OCI-LY1 (cell line): ENCODE results near the gene ZNF101.

Source experiments
- H2AFZ ChIP-seq: fragments of 200-600 bp; sonication (generic), shearing (Covaris generic); 2 replicates; pipeline ENCODE4 v1.6.0; 2014; ENCODE audit warnings: antibody characterized with exemption, mild to moderate bottlenecking, low read length
- H3F3A ChIP-seq: fragments of 200-600 bp; sonication (generic), shearing (Covaris generic); 2 replicates; pipeline ENCODE4 v1.6.0; 2014; ENCODE audit warnings: mild to moderate bottlenecking, antibody characterized with exemption, low read length, moderate library complexity; ENCODE audit not compliant: insufficient read depth
- H3K27ac ChIP-seq: fragments of 200-600 bp; sonication (generic); 2 replicates; pipeline ENCODE4 v1.5.1; 2014; ENCODE audit warnings: low read length, mixed run types, mild to moderate bottlenecking, low read depth; ENCODE audit not compliant: poor library complexity, severe bottlenecking
- H3K27me3 ChIP-seq: fragments of 200-600 bp; sonication (generic); 2 replicates; pipeline ENCODE4 v1.6.0; 2014; ENCODE audit warnings: antibody characterized with exemption, mild to moderate bottlenecking, low read length, moderate library complexity; ENCODE audit not compliant: insufficient read depth
- H3K36me3 ChIP-seq: fragments of 200-600 bp; sonication (generic); 2 replicates; pipeline ENCODE4 v1.6.1; 2014; ENCODE audit warnings: mild to moderate bottlenecking, antibody characterized with exemption, low read length, moderate library complexity, mixed read lengths; ENCODE audit not compliant: insufficient read depth
- H3K4me1 ChIP-seq: fragments of 200-600 bp; sonication (generic); 2 replicates; pipeline ENCODE4 v1.5.1; 2014; ENCODE audit warnings: mild to moderate bottlenecking, low read length, moderate library complexity; ENCODE audit not compliant: insufficient read depth, severe bottlenecking
- H3K4me2 ChIP-seq: fragments of 200-600 bp; sonication (generic), shearing (Covaris generic); 2 replicates; pipeline ENCODE4 v1.6.1; 2014; ENCODE audit warnings: low read length
- H3K4me3 ChIP-seq: fragments of 200-600 bp; sonication (generic); 2 replicates; pipeline ENCODE4 v1.5.1; 2014; ENCODE audit warnings: low read length, low read depth, mild to moderate bottlenecking, mixed read lengths; ENCODE audit not compliant: poor library complexity, severe bottlenecking
- H3K79me2 ChIP-seq: fragments of 200-600 bp; shearing (Covaris generic); 2 replicates; pipeline ENCODE4 v1.6.1; 2016; ENCODE audit warnings: mixed run types, low read length, mixed read lengths; ENCODE audit not compliant: insufficient read depth
- H3K9ac ChIP-seq: fragments of 200-600 bp; sonication (generic), shearing (Covaris generic); 2 replicates; pipeline ENCODE4 v1.6.1; 2014; ENCODE audit warnings: mild to moderate bottlenecking, low read length, mixed read lengths
- H3K9me2 ChIP-seq: fragments of 200-600 bp; sonication (generic), shearing (Covaris generic); 2 replicates; pipeline ENCODE4 v1.6.1; 2014; ENCODE audit warnings: low read depth, mild to moderate bottlenecking, low read length, mixed read lengths
- H3K9me3 ChIP-seq: fragments of 200-600 bp; shearing (Covaris generic); 2 replicates; pipeline ENCODE4 v1.6.1; 2014; ENCODE audit warnings: low read length, mixed read lengths
- H4K20me1 ChIP-seq: fragments of 200-600 bp; sonication (generic), shearing (Covaris generic); 2 replicates; pipeline ENCODE4 v1.6.0; 2016; ENCODE audit warnings: mild to moderate bottlenecking, low read length; ENCODE audit not compliant: insufficient read depth
- EZH2 ChIP-seq: fragments of 200-600 bp; sonication (generic), shearing (Covaris generic); IDR thresholded peaks from 2 replicates; pipeline ENCODE4 v1.8.0; 2017; ENCODE audit warnings: borderline replicate concordance, mixed run types, mild to moderate bottlenecking, antibody characterized with exemption, low read length, moderate library complexity, mixed read lengths
- TF ChIP-seq, protein P1 (sequence below): fragments of 200-600 bp; sonication (generic), shearing (Covaris generic); IDR thresholded peaks from 2 replicates; pipeline ENCODE4 v1.5.1; 2017; ENCODE audit warnings: mild to moderate bottlenecking, antibody characterized with exemption, low read length, moderate library complexity, mixed read lengths

The ZNF101 gene

DNA sequence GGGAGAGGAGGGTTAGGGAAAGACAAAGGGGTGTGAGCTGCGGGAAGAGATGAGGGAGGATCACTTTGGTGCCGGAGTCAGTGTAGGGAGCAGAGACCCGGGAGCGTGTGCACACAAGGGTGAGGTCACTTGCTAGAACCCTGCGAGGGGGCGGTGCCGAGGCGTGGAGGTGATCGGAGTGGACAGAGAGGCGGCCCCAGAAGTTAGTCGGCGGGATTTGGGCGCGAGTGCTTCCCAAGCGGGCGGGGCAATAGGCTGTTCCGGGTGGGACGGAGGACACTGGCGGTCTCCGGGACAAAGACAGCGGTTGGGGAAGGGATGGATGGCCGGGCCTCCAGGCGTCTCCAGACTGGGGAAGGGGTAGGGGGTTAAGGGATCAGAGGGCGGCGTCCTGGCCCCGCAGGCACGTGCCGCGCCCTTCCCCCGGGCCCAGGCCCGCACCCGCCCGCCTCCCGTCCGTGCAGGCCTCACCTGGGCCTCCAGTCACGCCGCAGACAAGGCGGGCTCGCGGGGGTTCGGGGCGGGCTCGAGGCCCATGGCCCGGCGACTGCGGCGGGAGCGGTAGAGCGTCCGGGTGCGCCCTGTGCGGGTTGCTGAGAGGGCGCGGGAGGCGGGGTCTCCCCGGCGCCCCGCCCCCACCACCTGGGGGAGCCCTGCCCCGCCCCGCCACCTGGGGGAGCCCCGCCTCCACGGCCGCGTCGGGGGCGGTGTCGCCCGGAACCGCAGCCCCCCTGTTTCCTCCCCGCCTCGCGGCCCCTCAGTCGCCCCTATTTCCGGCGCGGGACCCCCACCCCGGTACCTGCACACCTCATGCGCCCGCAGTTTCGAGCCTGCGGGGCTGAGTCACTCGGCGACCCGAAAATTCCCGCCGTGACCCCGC is 40.8 kb upstream of the ZNF101 start, which contains the start of gene LPAR2:
LPAR2 (minus strand) TSS at position 600 of the 880 bp plus-strand sequence. CDS start 945 bp downstream, outside the sequence.
- Histone ChIP-seq H3K36me3 (peaks cover 41% of the 10 kb centered on the region), H3K9me3 (no peaks in the 10 kb centered on the region)

DNA sequence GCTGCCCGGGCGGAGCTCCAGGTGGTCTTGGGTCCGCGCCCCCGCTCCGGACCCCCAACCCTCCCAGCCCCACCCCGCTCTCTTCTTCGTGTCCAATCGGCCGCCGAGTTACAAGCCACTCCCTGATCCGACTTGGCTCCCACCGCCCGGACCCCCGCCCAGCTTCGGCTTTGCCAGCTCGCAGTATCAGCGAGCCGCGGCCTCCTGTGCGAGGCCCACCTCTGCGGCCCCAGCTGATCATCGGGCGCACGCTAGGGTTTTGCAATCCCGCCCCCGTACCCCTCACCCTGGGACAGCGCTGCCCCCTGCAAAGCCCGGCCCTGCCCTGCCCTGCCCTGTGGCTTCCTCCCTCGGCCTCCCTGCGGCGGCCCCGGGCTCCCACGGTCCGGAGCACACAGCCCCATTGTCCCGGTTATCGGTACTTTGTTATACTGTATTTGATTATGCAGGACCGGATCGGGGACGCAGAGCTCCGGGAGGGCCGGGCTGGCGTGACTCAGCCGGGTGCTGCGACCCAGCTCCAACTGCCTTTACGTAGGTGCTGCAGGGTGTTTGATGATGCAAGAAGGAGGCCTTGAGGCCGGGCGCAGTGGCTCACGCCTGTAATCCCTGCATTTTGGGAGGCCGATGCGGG is 40.0 kb upstream of the ZNF101 start:
- peak overlapping the region; percentile 87 for H3K9ac ChIP-seq
- peak overlapping the region; percentile 80 for H3K4me3 ChIP-seq
- H4K20me1 ChIP-seq = no peaks in the 10 kb centered on the region
- TF ChIP-seq, protein P1, sequence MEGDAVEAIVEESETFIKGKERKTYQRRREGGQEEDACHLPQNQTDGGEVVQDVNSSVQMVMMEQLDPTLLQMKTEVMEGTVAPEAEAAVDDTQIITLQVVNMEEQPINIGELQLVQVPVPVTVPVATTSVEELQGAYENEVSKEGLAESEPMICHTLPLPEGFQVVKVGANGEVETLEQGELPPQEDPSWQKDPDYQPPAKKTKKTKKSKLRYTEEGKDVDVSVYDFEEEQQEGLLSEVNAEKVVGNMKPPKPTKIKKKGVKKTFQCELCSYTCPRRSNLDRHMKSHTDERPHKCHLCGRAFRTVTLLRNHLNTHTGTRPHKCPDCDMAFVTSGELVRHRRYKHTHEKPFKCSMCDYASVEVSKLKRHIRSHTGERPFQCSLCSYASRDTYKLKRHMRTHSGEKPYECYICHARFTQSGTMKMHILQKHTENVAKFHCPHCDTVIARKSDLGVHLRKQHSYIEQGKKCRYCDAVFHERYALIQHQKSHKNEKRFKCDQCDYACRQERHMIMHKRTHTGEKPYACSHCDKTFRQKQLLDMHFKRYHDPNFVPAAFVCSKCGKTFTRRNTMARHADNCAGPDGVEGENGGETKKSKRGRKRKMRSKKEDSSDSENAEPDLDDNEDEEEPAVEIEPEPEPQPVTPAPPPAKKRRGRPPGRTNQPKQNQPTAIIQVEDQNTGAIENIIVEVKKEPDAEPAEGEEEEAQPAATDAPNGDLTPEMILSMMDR = no peak
- no peak for TF ChIP-seq EZH2
- H3K9me2 ChIP-seq = no peaks in the 10 kb centered on the region
- H3K27ac ChIP-seq = peak overlapping the region; percentile 80
- no peaks in the 10 kb centered on the region for H3F3A ChIP-seq
- peak overlapping the region; percentile 74 for H3K4me2 ChIP-seq
- no peak overlapping the region for H2AFZ ChIP-seq
- H3K9me3 ChIP-seq = no peaks in the 10 kb centered on the region
- peaks cover 47% of the 10 kb centered on the region for H3K36me3 ChIP-seq
- no peaks in the 10 kb centered on the region for H3K79me2 ChIP-seq
- peaks cover 27% of the 10 kb centered on the region for H3K4me1 ChIP-seq
- H3K27me3 ChIP-seq = no peaks in the 10 kb centered on the region

More for the DNA sequence above, 40.8 kb upstream of the ZNF101 start, which contains the start of gene LPAR2:
- Histone ChIP-seq H3F3A (no peaks in the 10 kb centered on the region), H3K79me2 (no peaks in the 10 kb centered on the region), H2AFZ (no peak within 1 kb of the TSS), H3K4me2 (peak within 1 kb of the TSS; percentile 74), H3K4me3 (peak within 1 kb of the TSS; percentile 80), H3K4me1 (peaks cover 27% of the 10 kb centered on the region), H3K9ac (peak within 1 kb of the TSS; percentile 87), H3K27me3 (no peaks in the 10 kb centered on the region), H3K9me2 (no peaks in the 10 kb centered on the region), H4K20me1 (no peaks in the 10 kb centered on the region), H3K27ac (peak within 1 kb of the TSS; percentile 80)
- TF ChIP-seq, protein P1 = no peak
- no peak for TF ChIP-seq EZH2

DNA sequence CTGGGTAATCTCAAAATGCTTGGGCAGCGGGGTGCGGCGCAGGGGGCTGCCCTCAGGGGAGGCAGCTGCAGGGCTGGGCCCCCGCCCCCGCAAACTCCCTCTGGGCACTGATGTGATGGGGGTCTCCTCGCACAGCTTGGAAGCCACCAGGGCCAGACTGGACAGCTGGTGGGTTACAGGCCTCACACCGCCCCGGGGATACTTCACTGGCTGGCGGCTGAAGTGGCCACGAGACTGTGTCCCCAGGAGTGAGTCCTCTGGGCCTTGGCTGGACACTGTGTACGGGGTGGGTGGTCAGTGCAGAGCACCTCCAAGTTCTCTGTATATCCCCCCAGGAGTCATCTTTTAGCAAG is 38.6 kb upstream of the ZNF101 start:
- H3K36me3 ChIP-seq = peaks cover 52% of the 10 kb centered on the region
- no peaks in the 10 kb centered on the region for H3K9me3 ChIP-seq
- H3K9ac ChIP-seq = no peak overlapping the region
- H3K9me2 ChIP-seq = no peaks in the 10 kb centered on the region
- H2AFZ ChIP-seq = no peak overlapping the region
- H3K27ac ChIP-seq = no peak overlapping the region
- H3F3A ChIP-seq = no peaks in the 10 kb centered on the region
- TF ChIP-seq, protein P1 = no peak
- no peak for TF ChIP-seq EZH2
- H3K4me2 ChIP-seq = no peak overlapping the region
- H3K27me3 ChIP-seq = no peaks in the 10 kb centered on the region
- H4K20me1 ChIP-seq = no peaks in the 10 kb centered on the region
- H3K79me2 ChIP-seq = no peaks in the 10 kb centered on the region
- H3K4me1 ChIP-seq = peaks cover 27% of the 10 kb centered on the region
- no peak overlapping the region for H3K4me3 ChIP-seq
